Stimulated activated naive CD4-positive, alpha-beta T cell treated with Interleukin-2 at 50 U/mL for 16 hours (primary cell): ENCODE data around the gene TM4SF4.

Experiments
- DNase-seq: peaks from one replicate; lab custom pipeline; 2025; lab: John Stamatoyannopoulos, UW

TM4SF4 gene

DNA sequence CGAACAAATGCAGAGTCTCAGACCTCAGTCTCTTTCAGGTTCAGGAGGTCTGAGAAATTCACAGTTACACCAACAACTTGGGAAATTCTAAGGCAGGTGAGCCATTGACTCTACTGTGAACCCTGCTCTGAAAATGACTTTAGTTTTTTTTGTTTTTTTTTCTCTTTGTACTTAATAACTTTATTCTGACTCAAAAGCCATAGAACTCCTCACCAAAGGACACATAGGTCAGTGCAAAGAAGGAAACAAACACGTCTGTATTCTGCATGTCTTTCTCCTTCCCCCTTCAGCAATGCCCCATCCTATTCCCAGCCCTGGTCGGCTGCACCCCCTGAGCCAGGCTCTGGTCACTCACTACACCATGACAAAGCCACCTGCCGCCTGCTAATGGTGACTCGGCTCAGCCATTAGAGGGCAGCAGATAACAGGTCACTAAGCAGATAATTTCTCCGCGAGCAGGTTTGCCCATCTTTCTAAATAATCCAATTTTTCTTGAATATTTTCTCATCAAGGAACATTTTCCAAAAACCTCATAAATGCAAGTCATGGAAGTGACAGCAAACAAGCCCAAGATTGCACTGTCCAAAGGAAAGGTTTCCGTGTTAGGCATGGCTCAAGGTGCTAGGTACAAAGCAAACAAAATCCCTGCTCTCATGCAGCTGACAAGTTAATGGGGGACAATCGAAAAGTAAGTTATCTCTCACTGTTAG lies 37.7 kb downstream of the TM4SF4 start:
- DNase-seq = no peak

DNA sequence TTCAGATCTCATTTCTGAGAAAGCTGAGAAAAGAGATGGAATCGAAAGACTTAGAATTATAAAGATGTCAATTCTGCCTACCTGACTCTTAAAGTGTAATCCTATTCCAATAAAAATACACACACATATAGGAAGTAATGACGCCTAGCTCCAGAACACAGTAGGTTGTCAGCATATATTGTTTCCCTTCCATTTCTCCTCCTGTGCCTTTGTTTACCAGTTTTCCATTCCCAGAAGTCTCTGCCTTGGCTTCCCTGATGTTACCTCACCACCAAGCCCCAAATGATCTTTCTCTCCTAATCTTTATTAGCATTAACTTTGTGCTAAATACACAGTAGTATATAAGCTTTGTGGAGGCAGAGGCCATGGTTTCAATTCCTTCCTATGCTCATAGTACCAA lies 40.0 kb downstream of the TM4SF4 start:
- DNase-seq = no peak

DNA sequence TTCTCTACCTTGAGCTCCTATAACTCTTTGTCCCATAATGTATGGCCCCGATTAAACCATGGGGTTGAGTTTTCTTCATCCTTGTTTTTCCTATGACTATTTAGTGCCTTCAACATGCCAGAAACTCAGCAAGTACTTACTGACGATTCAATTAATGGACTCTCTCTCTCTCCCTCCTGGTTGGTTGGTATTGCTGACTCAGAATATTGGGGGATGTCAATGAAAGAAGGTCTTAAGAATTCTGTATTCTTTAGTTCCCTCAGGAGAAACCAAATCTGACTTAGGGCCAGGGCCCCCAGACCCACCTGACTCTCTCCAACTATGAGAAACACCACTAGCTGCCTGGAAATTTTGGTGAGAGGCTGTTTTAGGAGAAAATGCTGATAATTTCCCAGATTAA lies 40.8 kb downstream of the TM4SF4 start:
- no peak for DNase-seq

DNA sequence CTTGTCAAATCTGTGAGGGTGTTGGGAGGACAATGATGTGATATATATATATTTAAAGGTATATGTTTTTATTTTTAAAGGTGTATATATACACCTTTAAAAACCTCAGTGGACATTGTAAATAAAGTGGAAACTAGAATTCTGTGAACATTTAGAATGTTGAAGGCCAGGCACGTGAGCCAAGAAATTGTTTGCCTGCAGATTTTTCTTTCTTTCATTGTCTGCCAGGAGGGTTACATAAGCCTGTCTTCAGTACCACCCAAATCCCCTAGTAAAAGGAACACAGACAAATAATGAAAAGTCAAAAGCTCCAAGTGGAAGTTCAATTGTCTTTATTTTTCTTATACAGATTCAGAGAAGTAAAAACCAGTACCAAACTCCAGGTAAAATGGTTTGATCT lies 42.4 kb downstream of the TM4SF4 start:
- no peak for DNase-seq

DNA sequence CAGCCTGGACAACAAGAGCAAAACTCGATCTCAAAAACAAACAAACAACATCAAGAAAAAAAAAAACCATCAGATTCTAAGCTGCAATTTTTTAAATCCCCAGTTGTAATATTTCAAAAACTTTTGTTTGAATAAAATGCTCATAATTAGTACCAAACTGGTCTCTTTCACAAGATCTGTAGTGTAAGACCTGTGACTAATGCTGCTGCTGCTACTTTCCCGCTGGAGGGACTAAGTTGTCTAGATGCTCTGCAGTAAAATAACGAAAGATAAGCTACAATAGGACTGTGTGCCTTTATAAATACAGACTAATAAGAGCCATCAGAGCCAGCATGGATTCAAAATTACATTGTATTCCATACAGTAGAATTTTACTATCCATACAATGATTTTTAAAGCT lies 45.4 kb downstream of the TM4SF4 start:
- DNase-seq = no peak

DNA sequence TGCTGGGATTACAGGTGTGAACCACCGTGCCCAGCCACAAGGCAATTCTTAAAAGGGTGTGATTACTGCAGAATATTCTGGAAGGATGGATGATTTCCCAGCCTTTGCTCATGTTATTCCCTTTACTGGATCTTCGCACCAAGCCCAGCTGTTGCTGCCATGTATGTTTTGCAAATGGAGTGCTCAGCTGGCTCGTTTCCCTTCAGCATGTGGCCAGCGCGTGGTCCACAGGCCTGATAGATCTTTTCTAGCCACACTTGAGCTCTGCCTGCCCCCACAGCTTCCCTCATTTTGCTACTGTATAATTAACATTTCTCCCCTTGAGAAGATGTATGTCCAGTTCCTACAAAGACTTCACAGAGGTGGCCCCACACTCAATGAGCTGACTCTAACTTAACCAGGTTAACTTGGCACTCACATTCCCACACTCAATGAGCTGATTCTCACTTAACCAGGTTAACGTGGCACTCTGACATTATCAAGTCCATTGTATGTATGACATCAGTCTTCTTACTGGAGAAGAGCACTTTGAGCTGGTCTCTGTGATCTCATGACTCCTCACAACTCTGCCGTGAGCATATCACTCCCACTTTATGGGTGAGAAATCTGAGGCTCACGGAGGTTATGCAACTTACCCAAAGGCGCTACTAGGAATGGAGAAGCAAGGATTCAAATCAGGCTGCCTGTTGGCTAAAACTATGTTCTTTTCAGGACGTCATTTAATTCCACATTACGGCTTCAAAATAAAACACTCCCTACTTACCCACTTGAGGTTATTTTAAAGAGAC lies 49.2 kb downstream of the TM4SF4 start:
- DNase-seq = no peak

DNA sequence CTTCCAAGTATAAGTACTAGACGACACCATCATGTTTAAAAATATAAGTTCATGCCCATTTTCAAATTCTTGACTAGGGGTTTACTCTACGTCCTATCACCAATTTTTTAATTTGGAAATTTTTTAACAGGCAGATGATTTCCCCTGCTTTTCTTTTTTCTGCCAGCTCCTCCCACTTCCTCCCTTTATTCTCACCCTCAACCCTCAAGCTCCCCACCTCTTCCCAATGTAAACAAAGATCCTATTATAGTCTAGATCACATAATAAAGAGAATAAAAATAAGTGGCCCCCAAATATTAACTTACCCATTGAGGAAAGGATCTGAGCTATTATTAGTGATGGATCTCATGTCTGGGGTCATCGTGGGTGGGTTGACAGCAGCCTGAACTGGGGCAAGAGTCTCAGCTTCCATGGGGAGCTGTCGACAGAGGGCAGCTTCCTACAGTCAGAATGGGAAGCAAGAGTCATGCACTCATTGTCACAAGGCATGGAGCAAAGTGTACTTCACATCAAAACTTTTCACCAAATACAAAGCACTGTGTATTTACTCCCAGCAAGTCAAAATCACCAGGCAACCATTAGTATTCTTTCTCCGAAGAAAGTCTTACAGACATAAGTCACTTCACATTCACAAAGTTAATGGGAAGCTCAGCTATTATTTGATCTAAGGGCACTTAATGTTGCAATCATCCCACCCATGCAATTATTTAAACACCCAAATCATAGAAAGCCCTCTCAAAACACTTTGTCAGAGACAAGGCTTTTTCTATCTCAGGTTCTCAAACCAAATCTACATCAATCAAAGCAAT lies 53.2 kb downstream of the TM4SF4 start:
- no peak for DNase-seq

DNA sequence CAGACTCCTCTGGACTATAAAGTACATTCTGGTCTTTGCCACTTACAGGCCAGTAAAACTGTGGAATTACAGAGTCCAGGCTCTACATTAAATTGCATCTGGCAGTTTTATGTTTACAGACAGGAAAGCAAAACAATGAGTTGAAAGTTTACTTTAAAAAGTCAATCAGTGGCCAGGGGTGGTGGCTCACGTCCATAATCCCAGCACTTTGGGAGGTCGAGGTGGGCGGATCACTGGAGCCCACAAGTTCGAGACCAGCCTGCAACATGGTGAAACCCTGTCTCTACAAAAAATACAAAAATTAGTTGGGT lies 53.8 kb downstream of the TM4SF4 start:
- no peak for DNase-seq

DNA sequence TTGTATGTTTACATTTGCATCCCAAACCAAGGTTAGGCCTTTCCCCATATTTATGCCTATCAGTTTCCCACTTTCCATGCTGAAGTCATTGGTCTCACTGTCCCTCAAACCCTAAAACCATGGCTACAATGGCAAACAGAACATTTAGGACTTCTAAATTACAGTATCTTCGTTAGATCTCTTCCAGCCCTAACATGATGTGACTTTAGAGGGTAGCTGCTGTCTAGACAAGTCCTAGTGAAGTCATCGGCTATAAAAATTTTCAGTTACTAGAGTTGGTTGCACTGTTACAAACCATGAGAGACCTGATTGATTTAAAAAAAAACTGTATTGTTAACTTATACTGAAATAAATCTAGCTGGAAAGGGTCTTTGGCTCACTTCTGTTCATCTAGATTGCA lies 54.6 kb downstream of the TM4SF4 start:
- DNase-seq = no peak

DNA sequence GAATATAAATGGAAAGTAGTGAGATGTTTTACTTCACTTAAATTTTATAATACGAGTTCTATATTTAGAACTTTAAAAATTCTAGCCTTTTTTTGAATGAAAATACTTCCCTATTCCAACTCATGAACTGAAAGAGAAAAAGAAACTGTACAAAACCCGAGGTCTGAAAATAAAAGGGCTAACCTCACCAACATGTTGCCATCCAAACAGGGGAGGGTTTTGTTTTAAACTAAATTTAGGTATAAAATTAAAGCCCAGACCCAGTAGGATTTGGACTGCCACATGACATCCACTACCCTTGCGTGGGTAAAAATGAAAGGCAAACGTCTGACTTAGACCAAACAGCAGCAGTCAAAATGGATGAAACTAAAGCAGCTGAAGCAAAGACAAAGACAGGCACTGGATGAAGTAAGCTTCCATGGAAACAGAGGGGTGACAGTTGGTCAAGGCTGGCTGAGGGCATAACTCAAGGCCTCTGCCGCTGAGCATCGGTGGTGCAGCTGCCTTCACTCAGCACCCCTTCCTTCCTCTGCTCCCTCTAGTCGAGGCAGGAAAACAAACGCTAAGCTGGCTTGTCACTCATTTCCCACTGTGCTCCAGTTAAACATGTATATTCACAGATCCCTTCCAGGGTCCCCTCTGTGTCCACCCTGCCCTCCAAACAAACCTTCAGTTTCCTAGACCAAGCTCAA lies 58.1 kb downstream of the TM4SF4 start:
- no peak for DNase-seq

DNA sequence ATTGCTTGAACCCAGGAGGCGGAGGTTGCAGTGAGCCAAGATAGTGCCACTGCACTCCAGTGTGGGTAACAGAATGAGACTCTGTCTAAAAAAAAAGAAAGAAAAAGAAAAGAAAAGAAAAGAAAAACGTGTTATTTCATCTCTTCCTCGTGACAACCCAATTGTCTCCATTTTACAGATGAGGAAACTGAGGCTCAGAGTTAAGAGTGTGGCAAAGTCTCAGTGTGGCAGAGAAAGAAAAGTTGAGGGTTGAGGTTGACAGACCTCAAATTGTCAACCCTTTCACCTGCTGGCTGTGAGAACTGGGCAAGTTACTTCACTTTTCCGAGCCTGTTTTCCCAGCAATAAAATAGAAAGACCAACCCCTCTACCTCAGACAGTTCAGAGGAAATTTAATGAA lies 59.6 kb downstream of the TM4SF4 start:
- no peak for DNase-seq

DNA sequence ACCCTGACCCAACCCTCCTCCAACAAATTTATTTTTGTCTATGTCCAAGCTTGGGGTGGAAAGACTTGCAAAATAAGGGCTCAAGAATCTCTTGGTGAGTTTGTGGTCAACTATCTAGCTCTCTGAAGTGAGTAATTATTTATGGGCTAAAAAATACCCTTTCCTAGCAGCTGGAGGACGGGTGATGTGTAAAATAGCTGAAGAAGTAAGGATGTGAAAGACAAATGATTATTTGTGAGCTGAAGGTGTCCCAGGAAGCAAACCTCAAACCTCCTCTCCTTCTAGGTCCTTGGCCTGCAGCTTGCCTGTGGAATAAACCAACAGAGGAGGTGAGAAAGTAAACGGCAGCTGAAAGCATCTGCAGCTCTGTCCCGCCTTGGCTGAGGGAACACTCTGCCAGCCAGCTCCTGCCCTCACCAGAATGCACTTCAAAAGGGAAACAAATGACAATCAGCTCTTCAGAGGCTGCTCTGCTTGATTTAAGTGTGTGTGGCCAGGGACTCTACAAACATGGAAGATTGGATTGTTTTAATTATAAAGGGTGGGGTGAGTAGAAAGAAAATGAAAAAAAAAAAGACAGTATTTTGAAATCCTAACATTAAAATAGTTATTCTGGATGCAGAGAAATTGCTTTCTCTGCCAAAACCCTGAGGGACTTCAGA lies 60.3 kb downstream of the TM4SF4 start:
- no peak for DNase-seq

DNA sequence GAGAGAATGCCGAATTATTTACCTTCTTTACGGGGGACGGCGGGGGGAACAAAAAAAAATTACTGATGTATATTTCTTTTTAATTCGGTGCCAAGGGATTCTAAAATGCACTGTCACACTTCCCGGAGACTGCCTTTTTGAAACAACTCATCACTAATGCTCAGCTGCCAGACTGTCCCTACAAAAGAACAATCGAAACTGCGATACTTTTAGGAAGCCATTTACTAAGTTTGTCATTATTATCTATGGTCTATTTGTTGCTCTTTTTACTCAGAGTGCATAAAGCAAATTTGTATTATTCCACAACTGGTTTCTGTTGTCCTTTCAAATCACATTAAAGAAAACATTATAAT lies 60.8 kb downstream of the TM4SF4 start:
- DNase-seq = no peak

DNA sequence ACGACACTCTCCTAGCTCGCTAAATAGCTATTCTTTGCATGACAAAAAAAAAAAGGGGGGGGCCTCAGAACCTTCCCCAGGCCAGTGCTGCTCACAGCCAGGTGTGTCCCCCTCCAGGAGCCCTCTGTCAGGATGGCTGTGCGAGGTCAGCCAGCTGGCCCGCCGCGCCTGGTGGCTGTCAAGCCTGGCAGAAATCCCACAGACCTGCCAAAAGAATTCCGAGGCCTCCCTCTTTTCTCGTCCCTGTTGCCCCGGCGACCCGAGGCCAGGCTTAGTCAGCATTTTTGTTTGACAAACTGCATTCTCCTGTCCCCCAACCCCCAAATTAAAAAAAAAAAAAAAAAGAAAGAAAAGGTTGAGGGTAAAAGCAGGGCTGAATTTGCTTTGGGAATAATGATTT lies 61.9 kb downstream of the TM4SF4 start:
- no peak for DNase-seq

DNA sequence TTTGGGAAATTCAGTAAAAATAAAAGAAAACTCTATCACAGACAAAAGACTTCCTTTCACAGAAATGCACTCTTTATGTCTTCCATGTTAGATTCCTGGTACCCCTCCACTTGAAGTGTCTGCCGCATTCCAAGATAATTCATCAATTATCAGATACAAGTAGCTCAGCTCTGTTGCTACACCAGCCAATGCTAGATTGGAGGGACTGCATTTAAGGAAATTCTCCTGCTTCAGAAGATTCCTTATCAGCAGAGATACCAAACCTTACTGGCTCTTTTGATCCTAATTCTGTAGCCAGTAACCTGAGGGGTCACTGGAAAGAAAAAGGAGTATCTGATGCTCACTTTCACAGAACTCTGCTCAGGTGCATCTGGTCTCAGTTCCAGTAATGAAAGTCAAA lies 63.9 kb downstream of the TM4SF4 start:
- no peak for DNase-seq

DNA sequence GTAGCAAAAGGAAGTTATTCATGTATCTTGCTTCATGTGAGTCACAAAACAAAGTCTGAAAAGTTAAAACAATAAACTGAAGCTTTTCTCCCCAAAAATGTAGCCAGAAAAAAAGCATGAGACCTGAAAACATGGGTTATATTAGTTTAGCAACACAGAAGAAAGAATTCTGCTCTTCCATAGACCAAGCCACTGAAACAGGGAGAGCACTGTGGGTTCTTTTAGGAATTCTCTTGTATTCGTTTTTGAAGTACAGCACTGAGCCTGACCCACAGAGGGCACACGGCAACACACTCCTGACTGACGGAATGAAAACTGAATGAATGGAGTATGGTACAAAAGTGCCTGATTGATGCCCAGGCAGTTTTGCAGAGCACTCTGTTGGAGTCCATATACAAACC lies 66.6 kb downstream of the TM4SF4 start:
- no peak for DNase-seq

DNA sequence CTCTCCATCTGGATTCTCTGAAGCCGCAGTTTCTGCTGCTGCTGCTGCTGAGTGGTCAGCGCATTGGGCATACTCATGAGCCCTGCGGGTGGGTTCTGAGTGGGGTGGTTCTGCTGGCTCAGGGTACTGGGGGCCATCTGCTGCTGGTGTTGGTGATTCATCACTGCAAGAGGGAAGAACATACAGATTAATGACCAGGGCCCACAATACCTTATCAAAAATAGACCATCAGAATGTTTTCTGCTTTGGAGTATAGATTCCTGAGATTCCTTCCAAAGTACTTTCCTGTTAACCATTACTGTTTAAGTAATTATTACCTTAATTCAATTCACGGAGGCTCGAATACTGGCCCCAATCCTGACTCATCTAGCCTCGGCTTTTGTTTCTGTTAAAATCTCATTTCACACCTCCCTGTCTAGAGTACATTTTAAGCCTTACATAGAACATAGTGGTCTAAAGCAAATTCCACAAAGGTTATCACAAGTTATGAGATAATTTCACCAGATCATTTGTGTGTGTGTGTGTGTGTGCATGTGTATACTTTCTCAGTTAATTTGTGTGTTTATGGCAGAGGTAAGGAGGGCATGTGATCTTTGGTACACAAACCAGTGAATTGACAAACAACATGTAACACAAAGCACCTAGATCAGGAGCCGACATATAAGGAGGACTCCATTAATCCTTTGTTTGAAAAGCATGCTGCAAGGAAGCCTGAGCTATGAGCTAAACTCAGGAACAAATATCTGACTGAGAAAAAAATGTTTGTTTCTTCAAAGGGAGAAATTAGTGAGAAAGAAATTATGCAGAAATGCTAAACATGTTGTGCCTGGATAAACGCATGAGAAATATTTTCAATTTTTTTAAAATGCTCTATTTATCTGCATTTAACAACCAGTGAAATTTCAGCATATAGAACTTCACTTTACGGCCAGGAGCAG lies 68.1 kb downstream of the TM4SF4 start:
- no peak for DNase-seq

DNA sequence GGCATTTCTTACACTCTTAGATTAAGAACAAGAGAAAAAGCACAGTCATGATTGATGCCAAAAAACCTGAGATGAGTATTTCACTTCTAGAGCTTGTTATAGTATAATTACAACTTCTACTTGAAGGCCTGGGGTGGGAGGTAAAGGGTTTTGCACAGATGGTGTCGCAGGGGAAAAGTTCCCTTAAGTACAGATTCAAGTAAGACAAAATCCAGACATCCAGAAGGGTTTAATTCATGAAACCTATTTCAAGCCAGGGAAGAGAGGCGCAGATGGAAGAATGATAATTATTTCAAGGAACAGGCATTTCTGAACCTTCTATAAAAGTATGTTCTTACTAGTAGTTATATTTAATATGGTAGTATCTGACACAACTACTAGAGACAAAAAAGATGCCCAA lies 70.6 kb downstream of the TM4SF4 start:
- DNase-seq = no peak

DNA sequence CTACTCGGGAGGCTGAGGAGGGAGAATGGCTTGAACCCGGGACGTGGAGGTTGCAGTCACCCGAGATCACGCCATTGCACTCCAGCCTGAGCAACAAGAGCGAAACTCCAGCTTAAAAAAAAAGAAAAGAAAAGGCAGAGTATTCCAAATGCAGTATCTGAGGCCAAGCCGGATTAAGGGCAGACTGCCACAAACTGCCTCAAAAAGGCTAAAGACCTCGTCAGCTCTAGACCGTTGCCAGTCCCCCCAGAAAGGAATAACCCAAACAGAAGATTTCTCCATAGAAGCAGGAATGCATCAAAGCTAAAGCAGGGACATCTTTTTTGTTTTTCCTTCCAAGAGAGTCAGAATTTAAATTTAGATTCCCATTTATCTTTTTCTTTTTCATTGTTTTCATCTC lies 72.9 kb downstream of the TM4SF4 start:
- DNase-seq = no peak

DNA sequence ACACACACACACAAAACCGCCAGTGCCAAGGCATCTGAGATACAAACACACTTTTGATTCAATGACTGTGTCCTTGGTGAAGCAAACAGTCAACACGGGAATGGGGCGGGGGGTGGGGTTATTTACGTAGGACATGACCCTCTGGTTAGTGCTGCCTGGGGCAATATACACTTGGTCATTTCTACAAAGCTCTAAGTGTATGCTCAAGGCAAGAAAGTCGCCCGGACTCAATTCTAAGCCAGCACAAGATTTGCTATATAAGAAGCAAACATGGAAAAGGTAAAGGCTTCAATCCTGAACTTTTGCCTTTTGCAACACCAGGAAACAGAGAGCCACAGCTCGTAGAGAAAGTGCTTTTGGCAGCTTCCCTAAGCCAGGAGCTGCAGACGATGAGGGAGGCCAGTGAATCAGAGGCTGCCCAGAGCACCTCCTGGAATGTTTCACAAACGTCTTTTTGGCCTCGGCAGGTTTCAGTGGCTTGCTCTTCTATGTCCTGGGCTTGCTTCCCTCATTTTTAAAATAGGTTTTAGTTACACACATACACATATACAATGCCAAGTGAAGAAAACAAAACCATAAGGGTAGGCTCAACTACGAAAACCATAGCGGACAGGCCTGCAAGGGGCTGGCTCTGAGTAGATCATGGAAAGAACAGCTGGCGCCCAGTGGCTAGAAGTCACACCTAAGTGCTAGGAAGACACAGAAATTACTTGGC lies 73.6 kb downstream of the TM4SF4 start:
- no peak for DNase-seq
